COLO668 (cell line): ENCODE results near the gene CBFA2T3.

ENCODE experiments used
- DNase-seq: peaks from one replicate; lab custom pipeline; 2025; ENCODE audit not compliant: unreplicated experiment; lab: John Stamatoyannopoulos, UW

CBFA2T3 gene

DNA sequence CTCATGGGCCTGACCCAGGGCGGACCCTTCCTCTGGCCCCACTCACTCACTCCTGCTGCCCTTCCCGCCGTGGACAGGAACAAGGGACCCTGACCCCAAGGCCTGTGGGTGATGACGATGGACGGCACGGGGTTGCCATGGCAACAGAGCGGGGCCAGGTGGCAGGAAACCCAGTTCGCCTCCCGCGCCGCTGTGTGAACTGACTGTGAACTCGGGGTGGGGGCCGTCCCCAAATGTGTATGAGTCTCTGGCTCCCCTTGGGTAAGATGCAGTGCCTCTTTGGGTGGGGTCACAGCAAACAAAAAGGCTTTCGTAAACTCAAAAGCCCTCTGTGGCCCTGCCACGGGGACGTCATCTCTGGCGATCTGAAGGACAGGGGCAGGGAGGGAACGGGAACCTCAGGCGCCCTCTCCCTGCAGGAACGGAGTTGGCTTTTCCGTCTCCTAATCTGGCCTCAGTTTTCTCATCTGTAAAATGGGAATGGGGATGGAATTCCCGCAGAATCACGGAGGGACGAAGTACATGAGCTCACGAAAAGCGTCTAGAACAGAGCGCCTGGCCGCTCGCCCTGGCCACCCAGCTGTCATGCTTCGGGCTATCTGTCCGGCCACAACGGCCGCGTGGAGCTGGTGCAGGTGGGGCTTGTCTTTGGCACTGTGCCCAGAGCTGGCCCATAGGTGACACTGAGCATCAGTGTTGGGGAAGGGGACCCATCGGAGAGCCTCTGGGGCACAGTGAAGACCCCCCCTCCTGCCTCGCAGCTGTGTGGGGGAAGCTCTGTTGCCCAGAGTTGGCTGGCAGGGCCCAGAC, 65.7 kb downstream of the CBFA2T3 start:
- DNase-seq = no peak

DNA sequence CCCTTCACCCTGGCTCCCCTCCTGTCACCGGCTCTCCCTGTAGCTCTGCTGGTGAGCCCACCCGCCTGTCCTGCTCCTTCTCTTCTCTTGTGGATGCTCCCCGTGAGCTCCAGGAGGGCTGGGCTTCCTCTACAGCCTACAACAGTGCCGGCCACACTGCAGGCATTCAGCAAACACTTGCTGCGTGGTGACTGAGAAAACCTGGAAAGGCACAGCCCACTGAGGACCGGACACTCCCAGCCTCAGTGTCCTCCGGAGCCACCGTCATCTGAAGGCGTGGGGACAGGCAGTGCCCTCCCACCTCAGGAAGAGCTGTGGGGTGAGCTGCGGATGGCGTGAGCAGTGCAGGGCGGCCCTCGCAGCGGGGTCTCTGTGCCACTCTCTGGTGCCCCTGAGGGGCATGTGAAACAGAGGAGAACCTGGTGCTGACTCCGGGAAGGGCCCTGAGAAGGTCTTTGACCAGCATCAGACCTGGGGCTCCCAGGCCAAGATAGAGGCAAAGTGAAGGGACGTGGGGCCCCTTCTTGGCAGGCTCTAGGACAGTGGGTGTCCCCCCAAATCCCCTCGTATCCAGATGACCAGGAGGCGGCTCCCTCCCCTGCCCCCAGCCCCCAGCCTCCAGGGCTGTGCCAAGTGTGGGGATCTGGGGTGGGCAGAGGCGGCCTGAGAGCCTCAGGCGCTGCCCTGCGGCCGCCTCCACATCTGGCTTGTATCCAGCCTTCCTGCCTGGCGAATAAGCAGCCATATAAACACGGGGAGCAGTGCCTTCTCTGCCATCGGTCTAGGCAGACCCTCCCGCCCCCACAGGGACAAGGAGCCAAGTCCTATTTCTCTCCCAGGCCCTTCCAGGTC, 66.5 kb downstream of the CBFA2T3 start:
- DNase-seq = no peak

DNA sequence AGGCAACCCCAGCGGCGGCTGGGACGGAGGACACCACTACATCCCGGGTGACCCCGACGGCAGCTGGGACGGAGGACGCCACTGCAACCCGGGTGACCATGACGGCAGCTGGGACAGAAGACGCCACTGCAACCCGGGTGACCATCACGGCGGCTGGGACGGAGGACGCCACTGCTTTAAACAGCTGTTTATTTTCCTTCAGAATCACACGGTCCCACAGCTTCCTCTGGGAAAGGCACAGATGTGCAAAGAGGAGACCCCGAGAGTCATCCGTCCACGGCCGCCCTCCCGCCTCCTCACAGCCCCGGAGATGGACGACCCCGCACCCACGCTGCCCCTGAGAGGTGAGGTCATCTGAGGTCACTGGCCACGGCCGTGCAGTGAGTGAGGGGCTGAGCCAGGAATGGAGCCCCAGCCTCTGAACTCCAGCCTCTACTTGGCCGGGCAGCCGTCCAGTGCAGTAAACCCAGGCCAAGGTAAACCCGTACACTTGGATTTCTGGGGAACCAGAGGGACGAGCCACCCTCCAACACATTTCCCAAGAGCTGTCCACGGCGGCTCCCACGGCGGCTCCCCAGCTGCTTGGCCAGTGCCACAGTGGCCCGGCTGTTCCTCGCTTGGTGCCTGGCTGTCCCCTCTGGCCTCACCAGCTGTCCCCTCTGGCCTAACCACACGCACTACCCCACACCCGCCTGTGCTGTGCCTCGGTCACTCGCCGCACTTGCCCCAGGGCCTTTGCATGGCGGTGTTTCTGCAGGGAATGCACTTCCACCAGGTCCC, 67.4 kb downstream of the CBFA2T3 start:
- no peak for DNase-seq

DNA sequence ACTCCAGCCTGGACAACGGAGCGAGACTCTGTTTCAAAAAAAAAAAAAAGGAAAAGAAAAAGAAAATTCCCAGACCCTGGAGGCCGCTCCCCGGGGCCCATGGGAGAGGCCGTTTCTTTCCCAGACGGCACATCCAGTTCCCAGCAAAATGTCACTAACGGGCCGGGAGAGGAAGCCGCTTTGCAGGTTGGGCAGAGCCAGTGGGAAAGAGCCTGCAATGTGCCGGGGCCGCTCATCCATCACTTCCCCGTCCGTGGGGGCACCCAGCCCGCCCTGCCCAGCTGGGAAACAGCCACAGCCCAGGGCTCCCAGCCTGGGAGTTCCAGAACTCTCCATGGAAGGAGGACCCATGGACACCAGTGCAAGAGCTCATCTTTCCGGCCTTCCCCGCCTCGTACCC, 68.7 kb downstream of the CBFA2T3 start:
- no peak for DNase-seq

DNA sequence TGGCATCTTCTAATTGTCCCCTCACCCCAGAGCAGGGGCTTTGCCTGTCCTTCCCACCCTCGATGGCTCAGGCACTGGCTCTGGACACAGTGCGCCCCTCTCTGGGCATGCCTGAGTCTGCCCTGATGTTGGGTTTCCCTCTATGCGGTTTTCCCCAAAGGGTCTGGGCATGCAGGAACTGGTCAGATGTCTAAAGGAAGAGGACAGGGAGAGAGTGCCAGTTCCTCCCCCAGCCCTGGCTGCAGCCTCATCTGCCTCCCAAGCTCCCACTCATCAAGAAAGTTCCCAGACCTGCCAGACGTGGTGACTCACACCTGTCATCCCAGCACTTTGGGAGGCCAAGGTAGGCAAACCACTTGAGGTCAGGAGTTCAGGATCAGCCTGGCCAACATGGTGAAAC, 69.2 kb downstream of the CBFA2T3 start:
- no peak for DNase-seq

DNA sequence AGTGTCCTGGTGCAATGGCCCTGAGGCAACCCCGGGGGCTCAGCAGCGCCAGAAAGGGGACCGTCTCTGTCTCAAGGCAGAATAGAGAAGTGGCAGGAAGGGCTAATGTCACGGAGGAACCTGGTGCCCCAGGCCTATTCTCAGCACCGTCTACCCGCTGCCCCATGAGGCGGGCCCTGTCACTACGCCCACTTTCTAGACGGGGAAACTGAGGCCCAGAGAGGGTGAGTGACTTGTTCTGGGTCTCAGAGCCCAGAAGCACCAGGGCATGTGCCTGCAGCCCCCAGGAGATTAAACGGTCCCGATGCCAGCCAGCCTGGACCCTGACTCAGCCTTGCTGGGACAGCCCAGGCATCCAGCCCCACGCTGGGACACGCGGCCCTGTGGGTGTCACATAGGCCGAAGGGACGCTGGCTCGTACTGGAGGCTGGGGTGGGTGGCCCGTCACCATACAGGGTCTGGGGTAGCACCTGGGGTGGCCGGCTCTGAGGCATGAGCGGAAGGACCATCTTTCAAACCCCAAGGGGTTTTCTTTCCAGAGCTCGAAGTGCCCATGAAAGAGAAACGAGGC, 70.4 kb downstream of the CBFA2T3 start:
- DNase-seq = no peak

DNA sequence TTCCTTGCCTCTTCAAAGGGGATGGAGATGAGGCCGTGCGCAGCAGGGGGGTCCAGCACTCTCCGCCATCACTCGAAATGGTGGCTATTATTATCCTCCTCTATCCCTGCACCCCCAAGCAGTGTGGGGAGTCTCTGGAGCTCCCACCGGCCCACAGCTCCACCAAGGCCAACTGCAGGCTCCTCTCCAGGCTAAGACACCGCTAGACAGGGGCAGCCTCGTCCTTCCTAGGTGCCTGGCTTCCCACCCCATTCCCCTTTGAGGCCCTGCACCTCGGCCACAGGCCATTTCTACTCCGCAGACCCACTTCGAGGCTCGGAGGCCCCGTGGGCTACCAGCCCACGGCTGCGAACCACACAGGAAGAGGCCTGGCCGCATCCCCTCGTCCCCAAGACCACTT, 71.0 kb downstream of the CBFA2T3 start:
- DNase-seq = no peak

DNA sequence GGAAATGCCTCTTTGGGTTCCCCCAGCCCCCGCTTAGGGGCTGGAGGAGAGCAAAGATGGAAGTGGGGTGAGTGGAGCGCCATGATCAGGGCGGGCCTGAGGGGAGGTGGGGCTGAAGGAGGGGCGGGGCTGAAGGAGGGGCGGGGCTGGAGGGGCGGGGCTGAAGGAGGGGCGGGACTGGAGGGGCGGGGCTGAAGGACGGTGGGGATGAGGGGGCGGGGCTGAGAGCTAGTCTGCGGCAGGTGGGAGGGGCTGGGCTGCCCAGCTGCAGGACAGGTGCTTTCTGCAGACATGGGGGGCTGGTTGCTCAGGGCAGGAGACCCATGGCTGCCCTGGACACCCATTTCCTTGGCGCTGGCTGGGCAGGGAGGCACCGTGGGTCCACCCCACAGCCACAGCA, 71.4 kb downstream of the CBFA2T3 start:
- DNase-seq = peak; percentile 51

DNA sequence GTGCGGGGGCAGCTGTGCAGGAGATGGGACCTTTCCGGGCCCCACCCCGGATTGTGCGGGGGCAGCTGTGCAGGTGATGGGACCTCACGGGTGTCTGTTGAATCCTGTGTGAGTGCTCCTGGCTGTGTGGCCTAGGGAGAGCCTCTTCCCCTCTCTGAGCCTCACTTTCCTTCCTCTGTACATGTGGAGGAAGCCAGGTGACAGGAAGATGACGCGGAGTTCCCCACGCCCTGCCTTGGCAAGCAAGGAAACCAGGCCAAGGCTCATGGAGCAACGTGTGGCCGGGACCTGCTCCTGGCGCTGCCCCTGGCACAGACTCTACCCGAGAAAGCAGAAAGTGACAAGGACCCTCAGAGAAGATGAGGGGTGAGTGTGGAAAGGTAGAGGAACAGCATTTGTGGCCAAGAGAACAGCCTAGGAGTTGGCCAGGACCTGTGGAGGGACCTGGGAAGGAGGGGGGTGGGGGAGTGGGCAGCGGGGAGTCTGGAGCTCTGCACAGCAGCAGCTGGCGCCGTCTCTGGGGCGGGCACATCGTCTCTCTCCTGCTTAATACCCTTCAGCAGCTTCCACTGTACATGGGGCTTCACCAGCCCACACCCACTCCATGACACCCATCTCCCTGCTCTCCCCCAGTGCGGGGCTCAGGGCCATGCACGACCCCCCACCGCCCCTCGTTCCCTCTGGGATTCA, 72.2 kb downstream of the CBFA2T3 start:
- DNase-seq = no peak

DNA sequence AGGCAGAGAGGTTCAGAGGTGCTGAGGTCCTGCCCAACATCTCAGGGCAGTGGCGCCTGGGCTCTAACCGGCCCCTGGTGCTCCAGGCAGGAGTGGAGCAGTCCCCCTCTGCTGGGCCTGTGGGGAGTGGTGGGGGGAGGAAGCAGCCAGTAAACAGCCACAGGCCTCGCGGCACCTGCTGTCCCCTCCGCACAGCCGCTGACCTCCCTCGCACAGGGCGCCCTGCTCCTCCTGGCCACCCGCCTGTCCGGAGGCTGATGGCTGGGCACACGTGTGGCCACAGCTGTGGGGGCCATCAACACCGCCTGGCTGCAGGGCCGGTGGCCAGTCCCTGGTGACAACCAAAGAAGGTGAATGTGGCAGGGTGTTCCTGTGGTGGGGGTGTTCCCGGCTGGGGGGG, 73.7 kb downstream of the CBFA2T3 start:
- DNase-seq = no peak

DNA sequence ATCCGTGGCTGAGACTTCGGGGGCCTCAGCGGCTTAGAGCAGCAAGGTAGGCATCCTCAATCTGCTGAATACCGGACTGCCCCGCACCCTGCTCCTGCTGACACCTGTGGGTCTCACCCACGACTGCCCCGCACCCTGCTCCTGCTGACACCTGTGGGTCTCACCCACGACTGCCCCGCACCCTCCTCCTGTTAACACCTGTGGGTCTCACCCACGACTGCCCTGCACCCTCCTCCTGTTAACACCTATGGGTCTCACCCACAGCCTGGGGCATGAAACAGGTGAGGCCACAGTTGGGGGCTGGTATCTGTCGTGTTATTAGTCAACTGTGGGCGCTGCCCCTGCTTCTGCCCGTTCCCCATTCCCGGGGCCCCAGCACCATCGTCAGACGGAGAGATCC, 74.3 kb downstream of the CBFA2T3 start:
- no peak for DNase-seq

DNA sequence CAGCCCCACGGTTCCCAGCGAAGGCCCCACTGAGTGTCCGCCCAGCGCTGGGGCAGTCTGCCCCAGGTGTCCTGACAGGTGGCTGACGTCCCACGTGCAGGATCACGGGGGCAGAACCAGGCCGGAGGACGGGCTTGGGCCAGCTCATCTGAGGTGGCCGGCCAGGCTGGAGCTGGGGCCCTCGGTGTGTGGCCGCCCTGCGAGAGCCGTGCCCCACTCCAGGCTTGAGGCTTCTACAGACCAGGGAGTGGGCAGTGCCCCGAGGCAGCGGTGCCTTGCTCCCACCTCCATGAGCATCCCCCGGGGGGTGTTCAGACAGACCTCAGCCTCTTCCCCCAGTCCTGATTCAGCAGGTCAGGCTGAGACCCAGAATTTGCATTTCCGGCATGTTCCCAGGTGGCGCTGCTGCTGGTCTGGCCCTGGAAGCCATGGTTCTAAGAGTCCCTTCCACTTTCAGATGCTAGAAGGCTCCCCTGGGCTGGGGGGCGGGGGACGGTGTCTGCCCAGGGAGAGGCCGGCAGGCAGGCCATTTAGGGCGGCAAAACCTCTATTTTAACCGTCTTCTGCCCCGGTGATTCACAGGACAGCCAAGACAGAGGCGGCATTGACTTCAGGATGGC, 75.2 kb downstream of the CBFA2T3 start:
- DNase-seq = no peak

DNA sequence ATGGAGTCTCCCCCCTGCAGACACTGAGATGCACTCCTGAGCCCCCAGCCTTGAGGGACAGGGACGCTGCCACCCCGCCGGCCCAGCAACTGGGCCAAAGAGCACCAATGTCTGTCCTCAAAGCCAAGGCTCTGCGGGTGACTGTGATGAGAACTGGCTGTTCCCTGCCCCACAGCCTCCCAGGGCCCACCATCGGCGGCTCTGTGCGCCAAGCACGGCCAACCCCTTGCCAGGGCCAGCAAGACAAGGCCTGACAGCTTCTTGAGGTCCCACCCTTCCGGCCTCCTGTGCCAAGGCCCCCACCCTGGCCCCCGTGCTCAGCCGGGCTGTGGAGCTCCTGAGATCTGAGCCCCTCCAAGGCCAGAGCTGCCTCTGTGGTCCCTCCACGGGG, 76.3 kb downstream of the CBFA2T3 start:
- no peak for DNase-seq

DNA sequence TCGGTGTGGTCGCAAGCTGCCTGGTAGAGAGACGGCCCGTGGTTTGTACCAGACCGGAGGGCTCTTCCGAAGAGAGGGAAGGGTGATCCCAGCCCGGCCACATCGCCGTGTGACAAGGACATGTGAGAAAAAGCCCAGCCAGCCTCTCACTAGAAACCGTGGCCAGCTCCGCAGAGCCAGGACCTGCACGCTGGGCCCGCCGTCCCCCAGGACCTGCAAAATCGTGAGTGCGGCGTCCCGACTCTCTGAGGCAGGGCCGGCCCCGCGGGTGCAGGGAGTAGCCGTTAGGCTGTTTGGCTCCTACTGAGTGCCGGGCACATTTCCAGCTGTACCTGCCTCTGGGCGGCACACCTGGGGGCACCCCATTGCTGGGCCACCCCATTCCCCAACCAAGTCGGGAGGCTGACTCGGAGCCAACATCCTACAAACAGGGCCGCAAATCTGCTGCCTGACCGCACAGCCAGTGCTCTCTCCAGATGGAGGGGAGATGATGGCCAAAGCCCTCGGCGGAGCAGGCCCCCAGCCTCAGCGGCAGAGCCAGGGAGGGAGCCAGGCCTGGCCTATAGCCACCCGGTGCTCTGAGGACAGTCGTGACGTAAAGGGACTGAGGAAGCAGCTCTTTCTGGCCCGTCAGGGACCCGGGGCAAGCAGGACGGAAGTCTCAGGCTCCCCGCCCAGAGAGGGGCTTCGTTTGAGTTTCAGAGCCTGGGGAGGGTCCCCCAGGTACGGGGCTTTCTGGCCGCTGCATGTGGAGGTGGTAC, 76.9 kb downstream of the CBFA2T3 start:
- no peak for DNase-seq

DNA sequence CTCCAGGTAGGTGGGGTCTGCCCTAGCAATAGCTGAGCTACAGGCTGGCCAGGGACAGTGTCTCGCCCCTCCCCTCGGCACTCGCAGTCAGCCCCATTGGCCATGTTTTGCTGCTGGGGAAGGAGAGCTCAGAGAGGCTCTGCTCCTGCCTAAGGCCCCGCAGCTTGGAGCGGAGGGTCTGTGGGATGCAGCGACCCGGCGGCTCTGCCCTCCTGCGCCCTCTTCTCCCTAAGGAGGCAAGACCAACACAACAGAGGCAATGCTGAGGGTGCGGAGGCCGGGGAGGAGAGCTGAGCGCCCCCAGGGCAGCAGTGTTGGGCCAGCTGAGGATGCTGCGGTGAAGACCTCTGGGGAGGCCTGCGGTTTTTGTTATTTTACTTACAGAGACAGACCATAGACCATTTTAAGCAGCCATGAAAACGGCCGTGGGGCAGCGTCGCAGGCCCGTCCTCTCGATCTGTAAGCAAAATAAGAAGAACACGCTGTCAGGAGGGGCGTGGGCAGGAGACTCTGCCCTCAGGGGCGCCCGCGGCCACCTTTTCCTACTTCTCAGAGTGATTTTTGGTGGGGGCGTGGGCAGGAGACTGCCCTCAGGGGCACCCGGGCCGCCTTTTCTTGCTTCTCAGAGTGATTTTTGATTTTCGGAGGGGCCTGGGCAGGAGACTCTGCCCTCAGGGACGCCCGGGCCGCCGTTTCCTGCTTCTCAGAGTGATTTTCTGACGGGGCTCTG, 79.1 kb downstream of the CBFA2T3 start:
- no peak for DNase-seq

DNA sequence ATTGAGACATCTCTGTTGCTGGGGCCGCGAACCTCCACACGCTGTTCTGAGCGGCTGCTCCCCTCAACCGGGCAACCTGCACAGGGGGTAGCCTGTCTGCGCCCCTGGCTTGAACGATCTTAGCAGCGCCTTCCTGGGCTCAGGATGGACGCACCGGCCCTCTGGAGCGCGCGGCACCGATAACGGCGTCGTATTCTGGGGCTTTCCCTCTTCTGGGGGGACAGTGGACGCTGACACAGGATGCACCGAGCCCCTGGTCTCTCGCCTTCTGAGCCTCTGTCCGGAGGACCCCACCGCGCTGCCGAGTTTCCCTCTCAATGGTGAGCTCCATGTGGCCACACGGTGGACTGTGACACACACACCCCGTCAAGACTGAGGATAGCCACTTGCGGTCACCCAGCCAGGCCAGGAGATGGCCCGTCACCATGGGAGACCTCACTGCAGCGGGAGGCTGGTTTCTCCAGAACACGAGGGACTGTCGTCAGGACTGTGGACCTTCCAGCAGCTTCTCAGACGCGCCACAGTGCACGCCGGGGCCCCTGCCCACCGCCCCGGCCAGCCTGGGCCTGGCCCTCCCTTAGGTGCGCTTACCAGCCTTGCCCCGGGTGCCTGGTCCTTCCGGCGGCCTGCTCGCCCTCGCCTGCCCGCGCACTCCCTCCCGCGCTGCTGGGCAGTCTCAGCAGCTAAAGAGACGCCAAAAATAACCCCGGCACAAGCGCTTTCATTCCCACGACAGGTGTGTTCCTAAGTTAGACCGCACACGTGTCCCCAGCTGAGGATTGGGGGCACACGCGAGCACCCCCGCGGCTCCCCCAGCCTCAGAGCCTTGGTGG, 80.6 kb downstream of the CBFA2T3 start:
- DNase-seq = no peak

DNA sequence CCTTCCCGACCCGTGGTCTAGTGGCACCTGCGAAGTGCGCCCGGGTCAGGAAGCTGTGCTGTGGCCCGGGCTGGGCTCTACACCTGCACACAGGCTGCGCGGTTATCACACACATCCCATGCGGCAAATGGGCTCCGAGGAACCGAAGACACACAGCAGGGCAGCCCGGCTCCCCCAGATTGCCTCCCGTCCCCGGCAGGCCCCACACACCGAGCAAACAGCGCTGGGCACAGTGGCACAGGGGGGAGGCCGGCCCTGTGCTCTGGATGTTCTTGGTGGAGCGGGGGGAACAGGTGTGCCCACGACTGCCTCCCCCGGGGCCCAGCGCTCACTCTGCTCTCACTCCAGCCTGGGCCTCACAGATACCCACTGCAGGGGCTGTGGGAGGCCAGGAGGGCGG, 81.7 kb downstream of the CBFA2T3 start:
- DNase-seq = no peak
